Sigmoid colon (tissue), 7 donors: ENCODE measurements around the gene IGF2. TPM values are rescaled to one million over a fixed set of nuclear protein-coding genes. Genes with fewer than 3 reads are reported as not detected.

Experiments
- DNase-seq: peaks from one replicate; pipeline ENCODE4 v3.0.0-alpha.2; 2019
- H3K27ac ChIP-seq, 4 donors: fragments of 200-600 bp; sonication (generic); one replicate each; pipeline ENCODE4 v1.5.1; 2016 to 2019; ENCODE audit warnings: mild to moderate bottlenecking in 1 of 4
- H3K27me3 ChIP-seq, 3 donors: fragments of 200-600 bp; sonication (generic); one replicate each; pipeline ENCODE4 v1.5.1; 2019; ENCODE audit warnings: mild to moderate bottlenecking in 1 of 3
- H3K36me3 ChIP-seq, 4 donors: fragments of 200-600 bp; sonication (generic); one replicate each; pipeline ENCODE4 v1.5.1; 2016 to 2019
- H3K4me1 ChIP-seq, 4 donors: fragments of 200-600 bp; sonication (generic); one replicate each; pipeline ENCODE4 v1.5.1; 2017 to 2019
- H3K4me3 ChIP-seq, 4 donors: fragments of 200-600 bp; sonication (generic); one replicate each; pipeline ENCODE4 v1.5.1; 2017 to 2019; ENCODE audit warnings: mild to moderate bottlenecking in 2 of 4, moderate library complexity in 1 of 4
- H3K9me3 ChIP-seq, 4 donors: fragments of 200-600 bp in 3 of 4; sonication (generic) in 3 of 4; one replicate each; pipeline versions ENCODE4 v1.5.1 to v1.6.1; 2013 to 2019
- EP300 ChIP-seq, 4 donors: sonication (generic); formaldehyde crosslinking; IDR thresholded peaks; one replicate each; pipeline ENCODE4 v1.6.1; 2017; ENCODE audit warnings: antibody characterized with exemption in 4 of 4
- POLR2A ChIP-seq, 2 donors: fragments of 450-650 bp; IDR thresholded peaks; one replicate each; pipeline ENCODE4 v1.6.1; 2016; ENCODE audit warnings: antibody characterized with exemption in 2 of 2, mild to moderate bottlenecking in 2 of 2, moderate library complexity in 2 of 2
- POLR2AphosphoS5 ChIP-seq, 4 donors: sonication (generic); formaldehyde crosslinking; IDR thresholded peaks; one replicate each; pipeline ENCODE4 v1.6.1; 2017; ENCODE audit warnings: antibody characterized with exemption in 4 of 4
- WGBS, 2 donors: extraction: QIAGEN DNeasy Blood & Tissue Kit; methylation state at CpG; one replicate each; pipeline ENCODE4 v1.1.7; 2013; 5-methylcytosine and 5-hydroxymethylcytosine counted together
- intact Hi-C: fragments of 100-400 bp; cut with DNase I; formaldehyde crosslinking; loops from one replicate; pipeline ENCODE4 v1.15.1; 2023
- polyA plus RNA-seq, 3 donors: library from polyadenylated mRNA; stranded (reverse); fragments of 200-250 nt; gene quantifications; one replicate each; pipeline ENCODE4 v1.2.3, GENCODE V29; 2013
- total RNA-seq, 4 donors: library from RNA; depleted of rRNA; stranded (reverse); fragments of >200 nt; gene quantifications; one replicate each; pipeline ENCODE4 v1.1.0, GENCODE V29; 2016
- TF ChIP-seq, protein P1 (sequence below), 4 experiments: fragments of 450-650 bp in 3 of 4; fragments of 200-600 bp in 1 of 4; IDR thresholded peaks; one replicate each; pipeline ENCODE4 v1.5.1; 2016 to 2019; ENCODE audit warnings: antibody characterized with exemption in 4 of 4, mild to moderate bottlenecking in 3 of 4, moderate library complexity in 2 of 4
- donor health status: healthy with polysubstance abuse.
- donor health status: Bipolar disorder and iron deficiency.
- donor health status: healthy.

The IGF2 gene
- total and polyA plus RNA-seq, 7 donors, result 1.6 to 63.1 (median 13.9) TPM

DNA sequence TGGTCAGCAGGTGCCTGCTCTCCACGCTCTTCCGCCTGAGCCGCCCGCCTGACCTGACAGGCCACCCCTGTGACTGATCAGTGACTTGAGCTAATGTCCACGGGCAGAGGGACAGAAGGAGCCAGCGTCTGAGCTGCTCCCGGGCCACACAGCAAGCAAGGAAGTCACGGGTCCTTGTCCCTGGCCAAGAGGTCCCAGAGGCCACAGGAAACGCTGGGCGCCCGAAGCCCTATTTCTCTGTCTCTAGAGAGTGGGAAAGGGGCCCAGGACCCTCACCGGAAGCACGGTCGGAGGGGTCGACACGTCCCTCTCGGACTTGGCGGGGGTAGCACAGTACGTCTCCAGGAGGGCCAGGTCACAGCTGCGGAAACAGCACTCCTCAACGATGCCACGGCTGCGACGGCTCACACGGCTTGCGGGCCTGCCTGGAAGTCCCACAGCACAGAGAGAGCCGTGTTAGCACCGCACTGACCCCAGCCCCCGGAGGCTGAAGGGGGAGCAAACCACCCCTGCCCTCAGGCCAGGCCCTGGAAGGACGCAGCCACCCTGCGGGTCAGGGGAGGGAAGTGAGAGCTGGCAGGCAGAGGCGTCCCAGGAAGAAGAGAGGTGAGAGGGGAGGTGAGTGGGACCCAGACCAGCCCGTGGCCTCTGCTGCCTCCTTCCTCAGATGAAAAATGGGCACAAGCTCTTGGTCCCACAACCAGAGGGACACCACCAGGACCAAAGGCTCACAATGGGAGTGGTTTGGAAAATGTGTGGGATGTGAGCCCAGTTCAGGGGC lies 5.8 kb downstream of the IGF2 start:
- Histone ChIP-seq H3K9me3 (no peaks in the 10 kb centered on the region), H3K4me1 (peaks cover 0 to 14% (median 13%) of the 10 kb centered on the region in 4 donors), H3K4me3 (no peak overlapping the region), H3K27ac (no peak overlapping the region), H3K36me3 (no peaks in the 10 kb centered on the region), H3K27me3 (peaks cover 9 to 72% (median 23%) of the 10 kb centered on the region in 3 donors)
- no peak for DNase-seq
- intact Hi-C loops, result no loop called here
- TF ChIP-seq POLR2AphosphoS5 (IDR thresholded peaks at IDR 0.05) (no peak), POLR2A (IDR thresholded peaks at IDR 0.05) (no peak), EP300 (IDR thresholded peaks at IDR 0.05) (no peak)
- TF ChIP-seq, protein P1, sequence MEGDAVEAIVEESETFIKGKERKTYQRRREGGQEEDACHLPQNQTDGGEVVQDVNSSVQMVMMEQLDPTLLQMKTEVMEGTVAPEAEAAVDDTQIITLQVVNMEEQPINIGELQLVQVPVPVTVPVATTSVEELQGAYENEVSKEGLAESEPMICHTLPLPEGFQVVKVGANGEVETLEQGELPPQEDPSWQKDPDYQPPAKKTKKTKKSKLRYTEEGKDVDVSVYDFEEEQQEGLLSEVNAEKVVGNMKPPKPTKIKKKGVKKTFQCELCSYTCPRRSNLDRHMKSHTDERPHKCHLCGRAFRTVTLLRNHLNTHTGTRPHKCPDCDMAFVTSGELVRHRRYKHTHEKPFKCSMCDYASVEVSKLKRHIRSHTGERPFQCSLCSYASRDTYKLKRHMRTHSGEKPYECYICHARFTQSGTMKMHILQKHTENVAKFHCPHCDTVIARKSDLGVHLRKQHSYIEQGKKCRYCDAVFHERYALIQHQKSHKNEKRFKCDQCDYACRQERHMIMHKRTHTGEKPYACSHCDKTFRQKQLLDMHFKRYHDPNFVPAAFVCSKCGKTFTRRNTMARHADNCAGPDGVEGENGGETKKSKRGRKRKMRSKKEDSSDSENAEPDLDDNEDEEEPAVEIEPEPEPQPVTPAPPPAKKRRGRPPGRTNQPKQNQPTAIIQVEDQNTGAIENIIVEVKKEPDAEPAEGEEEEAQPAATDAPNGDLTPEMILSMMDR (IDR thresholded peaks at IDR 0.05), result no peak
- 60 to 67% methylated on average over 33 of the region's 33 CpGs for WGBS, 2 donors

DNA sequence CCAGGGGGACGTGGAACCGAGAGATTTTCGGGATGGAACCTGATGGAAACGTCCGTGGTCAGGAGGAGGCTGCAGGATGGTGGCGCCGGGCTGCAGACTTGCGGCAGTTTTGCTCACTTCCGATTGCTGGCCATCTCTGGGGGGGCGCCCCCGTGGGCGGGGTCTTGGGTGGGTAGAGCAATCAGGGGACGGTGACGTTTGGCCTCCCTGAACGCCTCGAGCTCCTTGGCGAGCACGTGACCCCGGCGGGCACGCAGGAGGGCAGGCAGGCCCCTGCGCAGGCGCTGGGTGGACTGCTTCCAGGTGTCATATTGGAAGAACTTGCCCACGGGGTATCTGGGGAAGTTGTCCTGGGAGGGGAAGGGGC lies 6.3 kb downstream of the IGF2 start:
- intact Hi-C loops, result no loop called here
- Histone ChIP-seq H3K9me3 (no peaks in the 10 kb centered on the region), H3K4me1 (peaks cover 0 to 9% (median 8%) of the 10 kb centered on the region in 4 donors), H3K27ac (no peak overlapping the region), H3K36me3 (no peaks in the 10 kb centered on the region), H3K4me3 (no peak overlapping the region), H3K27me3 (peaks cover 8 to 69% (median 17%) of the 10 kb centered on the region in 3 donors)
- DNase-seq, result no peak
- no peak for TF ChIP-seq POLR2AphosphoS5 (IDR thresholded peaks at IDR 0.05)
- TF ChIP-seq EP300 (IDR thresholded peaks at IDR 0.05), result no peak
- no peak for TF ChIP-seq POLR2A (IDR thresholded peaks at IDR 0.05)
- TF ChIP-seq, protein P1 (IDR thresholded peaks at IDR 0.05), result no peak
- WGBS, 2 donors, result 36 to 55% methylated on average over 24 of the region's 24 CpGs

DNA sequence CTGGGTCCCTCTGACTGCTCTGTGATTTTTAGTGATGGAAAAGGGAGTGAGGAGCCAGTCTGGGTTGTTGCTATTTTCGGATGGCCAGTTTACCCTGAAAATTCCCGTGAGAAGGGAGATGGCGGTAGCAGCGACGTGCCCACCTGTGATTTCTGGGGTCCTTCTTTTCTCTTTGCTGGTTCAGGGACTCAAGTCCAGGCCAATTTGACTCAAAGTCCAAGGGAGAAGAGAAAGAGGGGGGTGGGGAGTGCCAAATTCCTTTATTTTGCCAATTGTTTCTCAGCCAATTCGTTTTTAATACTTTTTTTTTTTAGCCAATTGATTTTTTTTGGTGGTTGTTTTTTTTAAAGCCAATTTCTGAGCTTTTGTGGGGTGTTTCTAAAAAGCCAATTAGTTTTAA lies 6.9 kb downstream of the IGF2 start:
- 64 to 79% methylated on average over 6 of the region's 6 CpGs for WGBS, 2 donors
- H3K9me3 ChIP-seq, result no peaks in the 10 kb centered on the region
- peaks cover 0 to 3% (median 1%) of the 10 kb centered on the region in 4 donors for H3K4me1 ChIP-seq
- H3K36me3 ChIP-seq, result no peaks in the 10 kb centered on the region
- H3K4me3 ChIP-seq, result no peak overlapping the region
- DNase-seq, result no peak
- intact Hi-C loops, result no loop called here
- H3K27ac ChIP-seq, result no peak overlapping the region
- TF ChIP-seq EP300 (IDR thresholded peaks at IDR 0.05) (no peak), POLR2AphosphoS5 (IDR thresholded peaks at IDR 0.05) (no peak), POLR2A (IDR thresholded peaks at IDR 0.05) (no peak)
- TF ChIP-seq, protein P1 (IDR thresholded peaks at IDR 0.05), result no peak
- peaks cover 4 to 63% (median 11%) of the 10 kb centered on the region in 3 donors for H3K27me3 ChIP-seq

DNA sequence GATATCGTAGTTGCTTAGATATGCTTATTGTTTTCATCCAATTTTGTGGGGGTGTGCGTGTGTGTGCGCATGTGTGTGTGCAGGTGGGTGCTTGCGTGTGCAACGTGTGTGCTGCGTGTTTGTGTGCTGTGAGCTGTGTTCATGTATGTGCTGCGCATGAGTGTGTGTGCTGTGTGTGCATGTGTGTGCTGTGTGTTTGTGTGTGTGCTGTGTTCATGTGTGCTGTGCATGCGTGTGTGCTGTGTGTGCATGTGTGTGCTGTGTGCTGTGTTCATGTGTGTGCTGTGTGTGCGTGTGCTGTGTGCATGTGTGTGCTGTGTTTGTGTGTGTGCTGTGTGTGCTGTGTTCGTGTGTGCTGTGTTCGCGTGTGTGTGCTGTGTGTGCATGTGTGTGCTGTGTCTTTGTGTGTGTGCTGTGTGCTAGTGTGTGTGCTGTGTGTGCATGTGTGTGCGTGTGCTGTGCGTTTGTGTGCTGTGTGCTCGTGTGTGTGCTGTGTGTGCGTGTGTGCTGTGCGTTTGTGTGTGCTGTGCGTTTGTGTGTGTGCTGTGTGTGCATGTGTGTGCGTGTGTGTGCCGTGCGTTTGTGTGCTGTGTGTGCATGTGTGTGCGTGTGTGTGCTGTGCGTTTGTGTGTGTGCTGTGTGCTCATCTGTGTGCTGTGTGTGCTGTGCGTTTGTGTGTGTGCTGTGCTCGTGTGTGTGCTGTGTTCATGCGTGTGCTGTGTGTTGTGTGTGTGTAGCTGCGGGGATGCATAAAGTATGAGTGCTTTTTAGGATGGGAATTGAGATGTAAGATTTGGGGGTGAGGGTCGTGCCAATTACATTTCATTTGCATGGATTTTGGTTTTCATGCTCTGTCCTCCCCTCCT lies 7.6 kb downstream of the IGF2 start:
- H3K9me3 ChIP-seq, result no peaks in the 10 kb centered on the region
- no peak overlapping the region for H3K4me3 ChIP-seq
- TF ChIP-seq, protein P1 (IDR thresholded peaks at IDR 0.05), result no peak
- no peak for TF ChIP-seq POLR2AphosphoS5 (IDR thresholded peaks at IDR 0.05)
- TF ChIP-seq POLR2A (IDR thresholded peaks at IDR 0.05), result no peak
- TF ChIP-seq EP300 (IDR thresholded peaks at IDR 0.05), result no peak
- no peak overlapping the region for H3K27ac ChIP-seq
- H3K27me3 ChIP-seq, result peaks cover 0 to 57% (median 10%) of the 10 kb centered on the region in 3 donors
- no peak for DNase-seq
- H3K36me3 ChIP-seq, result no peaks in the 10 kb centered on the region
- 80 to 93% methylated on average over 28 of the region's 28 CpGs for WGBS, 2 donors
- intact Hi-C loops, result no loop called here
- H3K4me1 ChIP-seq, result no peaks in the 10 kb centered on the region
